NCI-H82 treated with DMSO at 0.1 percent for 48 hours (cell line): Measurements from ENCODE around the gene CACNG6.

ENCODE experiments used
- DNase-seq: peaks from one replicate; lab custom pipeline; 2025; ENCODE audit not compliant: unreplicated experiment; lab: John Stamatoyannopoulos, UW

The CACNG6 gene

DNA sequence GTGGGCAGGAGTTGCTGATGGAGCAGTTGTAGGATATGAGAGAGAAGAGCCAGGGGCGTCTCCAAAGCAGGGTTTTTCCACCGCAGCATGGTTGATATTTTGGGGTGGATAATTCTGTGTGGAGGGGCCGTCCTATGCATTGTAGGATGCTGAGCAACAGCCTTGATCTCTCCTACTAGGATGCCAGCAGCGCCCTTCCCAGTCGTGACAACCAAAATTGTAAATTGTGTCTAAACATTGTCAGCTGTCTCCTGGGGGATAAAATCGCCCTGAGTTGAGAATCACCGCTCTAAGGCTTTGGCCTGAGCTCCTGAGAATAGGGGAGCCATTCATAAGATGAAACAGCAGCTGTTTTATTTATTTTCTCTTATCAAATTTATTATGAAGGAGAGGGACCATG is 24.5 kb upstream of the CACNG6 start:
- no peak for DNase-seq

DNA sequence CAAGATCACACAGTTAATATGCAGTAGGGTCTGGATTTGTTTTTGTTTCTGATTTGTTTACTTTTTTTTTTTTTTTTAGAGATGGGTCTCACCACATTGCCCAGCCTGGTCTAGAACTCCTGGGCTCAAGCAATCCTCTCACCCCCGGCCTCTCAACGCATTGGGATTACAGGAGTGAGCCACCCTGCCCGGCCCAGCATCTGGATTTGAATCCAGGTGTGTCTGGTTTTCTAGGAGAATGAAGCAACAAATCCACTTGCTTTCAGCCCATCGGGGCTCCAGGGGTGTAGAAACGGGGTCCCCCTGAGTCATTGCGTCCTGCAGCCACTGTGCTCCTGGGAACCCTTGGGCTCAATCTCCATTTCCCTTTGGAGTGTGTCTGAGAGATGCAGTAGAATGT is 22.1 kb upstream of the CACNG6 start:
- no peak for DNase-seq

DNA sequence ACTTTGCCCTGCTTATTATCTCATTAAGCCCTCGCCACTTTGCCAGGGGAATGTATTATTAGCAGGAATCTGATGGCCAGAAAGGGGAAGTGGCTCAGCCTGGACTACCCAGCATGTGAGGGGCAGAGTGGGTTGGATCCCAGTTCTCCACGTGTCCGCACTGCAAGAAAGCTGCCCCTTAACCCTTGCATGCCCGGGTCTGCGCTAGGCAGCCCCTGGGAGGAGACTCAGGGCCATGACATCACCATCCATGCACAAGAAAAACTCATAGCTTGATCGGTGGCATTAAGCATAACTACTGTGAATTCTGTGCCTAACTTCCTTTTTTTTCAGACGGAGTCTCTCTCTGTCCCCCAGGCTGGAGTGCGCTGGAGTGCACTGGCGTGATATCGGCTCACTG is 19.8 kb upstream of the CACNG6 start:
- DNase-seq: no peak

DNA sequence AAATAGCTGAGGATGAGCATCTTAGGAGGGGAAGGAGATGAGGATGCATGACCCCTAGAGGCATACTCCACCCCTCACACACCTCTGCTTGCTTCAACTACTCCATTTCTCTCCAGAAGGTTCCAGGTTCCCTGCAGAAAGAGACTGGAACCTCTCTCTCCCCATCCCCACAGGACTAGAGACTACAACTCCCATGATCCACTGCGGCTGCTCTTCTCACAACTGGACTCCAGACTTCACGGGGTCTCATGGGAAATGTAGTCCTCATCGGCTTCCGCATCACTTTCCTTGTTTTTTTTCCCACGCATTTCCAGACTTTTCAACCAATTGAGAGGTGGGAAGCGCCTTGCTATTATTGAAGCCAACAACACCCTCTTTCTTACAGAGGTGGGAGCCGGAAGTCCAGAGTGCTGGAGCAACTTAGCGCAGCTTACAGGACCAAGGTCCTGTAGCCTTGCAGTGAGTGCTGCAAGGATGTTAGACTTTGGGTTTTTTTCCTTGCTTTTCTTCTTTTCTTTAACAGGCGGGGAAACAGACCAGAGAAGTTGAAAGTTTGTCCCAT is 13.9 kb upstream of the CACNG6 start:
- DNase-seq: peak; percentile 58

DNA sequence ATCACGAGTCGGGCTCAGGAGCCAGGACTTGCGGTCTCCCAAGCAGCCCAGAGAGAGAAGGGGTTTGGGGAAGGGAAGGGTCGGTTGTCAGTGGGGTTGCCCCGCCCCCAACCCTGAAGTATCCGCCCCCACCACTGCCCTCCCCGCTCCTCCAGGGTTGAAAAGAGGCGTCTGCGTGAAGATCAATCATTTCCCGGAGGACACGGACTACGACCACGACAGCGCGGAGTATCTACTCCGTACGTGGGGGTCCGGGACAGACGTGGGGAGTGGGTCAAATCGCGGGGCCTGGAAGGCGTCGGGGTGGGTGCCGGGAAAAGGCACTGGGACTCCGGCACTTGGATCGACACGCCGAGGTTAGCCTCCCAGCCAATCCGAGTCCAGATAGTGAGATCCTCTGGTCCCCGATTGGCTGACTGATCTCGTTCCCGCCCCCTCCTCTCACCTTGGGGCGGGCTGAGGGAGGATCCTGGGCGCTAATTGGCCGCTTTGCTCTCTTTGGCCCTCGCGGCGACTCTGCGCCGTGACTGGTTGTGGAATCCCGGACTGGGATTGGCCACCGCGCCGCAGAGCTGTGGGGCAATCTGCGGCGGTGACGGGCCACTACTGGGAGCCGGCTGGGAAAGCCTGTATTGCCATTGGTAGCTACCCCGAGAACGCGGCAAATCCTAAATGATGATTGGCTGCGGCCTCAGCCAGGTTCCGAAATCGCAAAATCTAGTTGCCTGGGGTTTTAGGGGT is 13.3 kb upstream of the CACNG6 start:
- no peak for DNase-seq

DNA sequence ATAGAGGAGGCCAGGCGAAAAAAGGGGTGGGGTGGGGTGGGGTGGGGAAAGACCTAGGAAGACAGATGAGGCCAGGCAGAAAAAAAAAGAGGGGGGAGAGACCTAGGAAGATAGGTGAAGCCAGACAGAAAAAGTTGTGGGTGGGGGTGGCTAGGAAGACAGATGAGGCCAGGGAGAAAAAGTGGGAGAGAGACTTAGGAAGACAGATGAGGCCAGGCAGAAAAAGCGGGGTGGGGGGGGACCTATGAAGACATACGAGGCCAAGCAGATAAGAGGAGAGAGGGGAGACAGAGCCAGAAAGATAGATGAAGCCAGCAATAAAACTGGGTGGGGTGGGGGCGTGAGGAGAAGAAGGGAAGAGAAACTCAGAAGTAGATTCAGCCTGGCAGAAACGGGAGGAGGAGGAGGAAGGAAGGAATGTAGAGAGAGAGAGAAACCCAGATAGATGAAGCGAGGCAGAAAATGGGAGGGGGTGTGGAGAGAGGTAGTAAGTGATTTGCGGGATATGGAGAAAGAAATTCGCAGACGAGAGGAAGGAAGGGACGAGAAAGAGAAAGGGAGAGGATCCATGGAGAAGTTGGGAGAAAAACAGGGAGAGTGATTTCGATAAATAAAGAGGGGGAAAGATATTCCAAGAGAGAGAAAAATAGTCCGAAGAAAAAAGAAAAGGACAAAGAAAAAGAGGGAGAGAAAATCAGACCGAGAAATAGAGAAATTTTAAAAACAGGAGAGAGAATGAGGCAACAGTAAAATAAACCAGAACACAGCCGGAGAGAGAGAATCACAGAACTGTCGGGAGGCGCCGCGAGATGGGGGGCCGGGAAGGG is 12.2 kb upstream of the CACNG6 start:
- DNase-seq: no peak

DNA sequence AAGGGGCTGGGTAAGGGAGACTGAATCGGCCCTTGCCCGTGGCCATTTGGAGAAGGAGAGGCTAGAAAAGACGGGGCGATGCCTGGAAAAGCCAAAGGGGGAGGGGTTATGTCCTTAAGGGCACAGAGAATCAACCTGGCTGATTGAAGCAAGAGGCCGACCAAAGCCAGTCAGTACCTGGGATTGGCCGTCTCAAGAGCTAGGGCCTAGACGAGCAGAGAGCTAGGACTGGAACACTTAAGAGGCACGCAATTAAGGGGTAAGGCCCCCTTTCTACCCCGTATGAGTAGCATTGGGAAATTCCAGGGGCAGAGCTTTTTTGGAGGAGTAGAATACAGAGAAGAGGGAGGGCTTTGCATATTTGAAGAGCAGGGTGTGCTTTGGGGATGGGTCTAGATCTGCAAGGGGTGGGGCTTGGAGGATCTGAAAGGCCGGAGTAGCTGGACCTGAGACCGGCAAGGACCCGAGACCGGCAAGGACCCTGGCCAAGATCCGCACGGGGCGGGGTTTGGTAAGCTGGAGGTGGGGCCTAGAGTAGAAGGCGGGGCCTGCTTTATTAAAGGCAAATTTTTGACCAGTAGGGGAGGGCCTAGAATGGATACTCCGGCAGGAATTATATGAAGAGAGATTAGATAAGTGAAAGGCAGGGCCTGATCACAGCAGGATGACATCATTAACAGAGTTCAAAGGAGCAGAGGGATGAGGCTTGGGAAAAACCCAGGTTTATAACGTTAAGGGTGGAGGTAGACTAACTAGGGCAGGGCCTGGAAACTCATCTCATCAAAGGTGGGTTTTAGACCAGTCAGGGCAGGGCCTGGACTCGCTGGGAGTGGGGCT is 10.7 kb upstream of the CACNG6 start:
- DNase-seq: no peak

DNA sequence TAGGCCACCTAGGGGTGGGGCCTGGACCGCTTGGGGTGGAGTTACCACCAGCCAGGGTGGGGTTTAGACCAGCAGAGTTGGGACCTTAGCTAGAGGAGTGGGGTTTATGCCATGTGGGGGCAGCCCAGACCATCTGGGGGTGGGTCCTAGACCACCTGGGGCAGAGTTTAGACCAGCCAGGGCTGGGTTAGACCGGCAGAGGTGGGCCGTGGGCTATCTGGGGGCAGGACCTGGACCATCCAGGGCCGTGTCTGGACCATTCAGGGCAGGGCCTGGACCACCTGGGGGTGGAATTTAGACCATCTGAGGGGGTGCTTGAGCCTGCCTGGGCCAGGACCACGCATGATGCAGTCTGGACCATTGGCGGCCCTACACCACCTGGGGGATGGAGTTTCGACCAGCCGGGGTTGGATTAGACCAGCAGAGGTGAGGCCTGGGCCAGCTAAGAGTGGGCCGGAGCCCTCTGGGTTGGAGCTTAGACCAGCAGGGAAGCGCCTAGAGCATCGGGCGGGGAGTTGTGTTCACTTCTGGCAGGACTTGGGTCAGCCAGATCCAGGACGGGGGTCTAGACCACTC is 10.0 kb upstream of the CACNG6 start:
- no peak for DNase-seq

DNA sequence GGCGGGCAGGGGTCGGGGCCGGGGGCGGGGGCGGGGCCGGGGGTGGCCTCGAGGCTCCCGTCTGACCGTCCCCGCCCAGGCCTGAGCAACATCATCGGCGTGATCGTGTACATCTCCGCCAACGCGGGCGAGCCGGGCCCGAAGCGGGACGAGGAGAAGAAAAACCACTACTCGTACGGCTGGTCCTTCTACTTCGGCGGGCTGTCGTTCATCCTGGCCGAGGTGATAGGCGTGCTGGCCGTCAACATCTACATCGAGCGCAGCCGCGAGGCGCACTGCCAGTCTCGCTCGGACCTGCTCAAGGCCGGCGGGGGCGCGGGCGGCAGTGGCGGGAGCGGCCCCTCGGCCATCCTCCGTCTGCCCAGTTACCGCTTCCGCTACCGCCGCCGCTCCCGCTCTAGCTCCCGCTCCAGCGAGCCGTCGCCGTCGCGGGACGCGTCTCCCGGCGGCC is 9.4 kb upstream of the CACNG6 start:
- no peak for DNase-seq

DNA sequence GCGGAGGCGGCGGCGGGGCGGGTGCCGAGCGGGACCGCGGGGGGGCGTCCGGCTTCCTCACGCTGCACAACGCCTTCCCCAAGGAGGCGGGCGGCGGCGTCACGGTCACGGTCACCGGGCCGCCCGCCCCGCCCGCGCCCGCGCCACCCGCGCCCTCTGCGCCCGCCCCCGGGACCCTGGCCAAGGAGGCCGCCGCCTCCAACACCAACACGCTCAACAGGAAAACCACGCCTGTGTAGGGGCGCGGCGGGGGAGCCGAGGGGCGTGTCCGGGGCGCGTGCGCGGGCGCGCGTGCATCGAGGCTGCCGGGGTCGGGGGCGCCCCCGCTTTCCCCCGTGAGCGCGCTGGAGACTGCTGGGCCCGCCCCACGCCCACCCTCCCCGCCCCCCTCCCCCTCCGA is 8.8 kb upstream of the CACNG6 start:
- DNase-seq: no peak

DNA sequence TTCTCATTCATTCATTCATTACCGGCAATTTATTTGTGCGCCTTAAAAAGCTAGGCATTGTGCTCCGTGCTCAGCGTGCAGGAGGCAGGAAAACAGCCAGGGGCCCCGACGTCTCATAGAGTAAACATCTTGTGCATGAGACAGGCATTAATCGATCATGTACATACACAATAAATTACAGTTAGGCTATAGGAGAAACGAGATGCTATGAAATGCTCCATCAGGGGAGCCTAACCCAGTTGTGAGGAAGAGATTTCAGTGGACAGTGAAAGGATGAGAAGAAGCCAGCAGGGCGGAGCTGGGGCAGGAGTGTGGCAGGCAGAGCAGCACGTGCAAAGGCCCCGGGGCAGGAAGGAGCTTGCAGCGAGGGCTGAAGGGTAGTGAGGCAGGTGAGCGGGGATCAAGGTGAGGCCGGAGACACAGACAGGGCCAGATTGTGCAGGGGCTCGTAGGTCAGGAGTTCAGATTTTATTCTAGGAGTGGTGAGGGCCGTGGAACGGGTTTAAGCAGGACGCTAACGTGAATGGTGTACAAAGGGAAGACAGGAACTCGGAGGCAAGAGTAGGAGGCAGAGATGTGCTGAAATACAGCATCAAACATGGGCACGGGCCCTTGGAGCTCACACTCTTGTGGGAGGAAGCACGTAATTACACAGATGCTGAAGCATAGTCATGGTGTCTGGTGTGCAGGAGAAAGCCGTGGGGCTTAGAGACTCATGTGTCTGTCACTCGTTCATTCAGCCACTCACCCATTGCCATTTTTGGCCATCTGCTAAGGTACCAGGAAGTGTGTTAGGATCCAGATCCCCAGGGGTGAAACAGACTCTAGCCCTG is 7.8 kb upstream of the CACNG6 start:
- no peak for DNase-seq

DNA sequence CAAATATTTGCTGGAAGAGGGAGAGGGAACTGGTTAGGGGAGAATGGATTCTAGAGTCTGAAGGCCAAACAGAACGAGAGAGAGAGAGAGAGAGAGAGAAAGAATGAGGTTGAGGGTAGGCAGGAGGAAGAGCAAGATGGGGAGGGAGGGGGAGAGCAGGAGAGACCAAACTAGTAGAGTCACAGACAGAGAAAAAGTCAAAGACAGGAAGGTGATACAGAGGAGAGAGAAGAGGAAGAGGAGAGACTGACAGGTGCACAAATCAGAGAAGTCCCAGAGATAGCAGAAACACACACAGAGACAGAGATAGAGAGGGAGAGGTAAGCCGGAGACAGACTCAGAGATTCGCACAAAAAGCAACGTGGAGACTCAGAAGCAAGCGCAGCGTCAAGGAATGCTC is 5.6 kb upstream of the CACNG6 start:
- DNase-seq: no peak

DNA sequence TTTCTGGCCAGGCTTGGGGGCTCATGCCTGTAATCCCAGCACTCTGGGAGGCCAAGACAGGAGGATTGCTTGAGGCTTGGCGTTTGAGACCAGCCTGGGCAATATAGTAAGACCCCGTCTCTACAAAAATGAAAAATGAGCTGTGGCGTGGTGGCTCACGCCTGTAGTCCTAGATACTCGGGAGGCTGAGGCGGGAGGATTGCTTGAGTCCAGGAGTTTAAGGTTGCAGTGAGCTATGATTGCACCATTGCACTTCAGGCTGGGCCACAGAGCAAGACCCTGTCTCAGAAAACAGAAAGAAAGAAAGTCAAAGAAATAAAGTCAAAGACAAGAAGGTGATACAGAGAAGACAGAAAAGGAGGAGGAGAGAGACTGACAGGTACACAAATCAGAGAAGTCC is 2.5 kb upstream of the CACNG6 start:
- DNase-seq: no peak

DNA sequence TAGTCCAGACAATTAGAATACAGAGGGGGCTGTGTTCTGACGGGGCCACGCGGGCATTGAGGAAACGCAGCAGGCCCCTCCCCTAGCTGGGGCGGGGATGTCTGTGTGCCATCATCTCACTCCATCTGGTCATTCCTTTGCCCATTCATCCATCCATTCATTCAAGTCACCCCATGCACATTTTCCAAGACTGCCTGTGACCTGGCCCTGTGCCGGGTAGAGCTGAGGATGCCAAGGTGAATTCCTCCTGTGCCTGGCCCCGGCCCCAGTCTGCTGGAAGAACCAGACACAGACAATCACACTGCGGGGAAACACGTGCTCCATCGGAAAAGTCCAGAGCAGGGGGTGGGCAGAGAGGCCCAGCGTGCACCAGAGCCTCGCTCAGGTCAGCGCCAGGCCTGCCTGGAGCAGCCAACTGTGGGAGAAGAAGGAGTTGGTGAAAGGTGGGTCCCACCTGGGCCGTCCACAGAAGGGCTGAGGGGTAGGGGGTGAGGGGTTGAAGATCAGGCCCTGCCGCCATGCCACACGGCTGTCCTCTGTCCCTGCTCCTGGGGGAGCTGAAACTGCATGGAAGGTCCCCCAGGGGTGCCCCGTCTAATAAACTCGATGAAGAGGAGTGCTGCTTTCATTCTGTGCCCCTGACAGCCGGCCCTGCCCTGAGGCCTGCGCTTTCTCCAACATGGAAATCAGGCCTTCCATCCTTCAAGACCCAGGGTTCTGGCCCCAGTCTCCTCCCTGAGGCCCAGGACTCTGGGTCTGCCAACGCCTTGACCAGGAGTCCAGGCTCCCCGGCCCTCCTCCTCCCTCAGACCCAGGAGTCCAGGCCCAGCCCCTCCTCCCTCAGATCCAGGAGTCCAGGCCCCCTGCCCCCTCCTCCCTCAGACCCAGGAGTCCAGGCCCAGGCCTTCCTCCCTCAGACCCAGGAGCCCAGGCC is 1.6 kb upstream of the CACNG6 start:
- DNase-seq: no peak

DNA sequence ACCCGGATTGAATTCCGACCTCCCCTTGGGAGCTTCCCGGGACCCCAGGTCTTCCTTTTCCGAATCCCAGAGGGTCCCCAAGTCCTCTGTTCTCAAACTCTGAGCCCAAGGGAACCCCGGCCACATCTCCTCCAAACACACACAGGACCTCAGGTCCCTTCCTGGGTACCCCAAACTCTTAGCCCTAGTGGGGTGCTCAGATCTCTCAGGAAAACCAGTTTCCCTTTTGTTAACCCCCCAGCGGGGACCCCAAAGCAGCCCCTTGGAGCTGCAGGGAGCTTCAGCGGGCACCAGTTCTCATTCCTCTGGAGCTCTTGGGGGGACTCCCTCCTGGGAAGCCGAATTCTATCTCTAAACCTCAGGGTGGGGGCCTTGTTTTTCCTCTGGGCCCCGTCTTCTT is 774 bp downstream of the CACNG6 start:
- no peak for DNase-seq

DNA sequence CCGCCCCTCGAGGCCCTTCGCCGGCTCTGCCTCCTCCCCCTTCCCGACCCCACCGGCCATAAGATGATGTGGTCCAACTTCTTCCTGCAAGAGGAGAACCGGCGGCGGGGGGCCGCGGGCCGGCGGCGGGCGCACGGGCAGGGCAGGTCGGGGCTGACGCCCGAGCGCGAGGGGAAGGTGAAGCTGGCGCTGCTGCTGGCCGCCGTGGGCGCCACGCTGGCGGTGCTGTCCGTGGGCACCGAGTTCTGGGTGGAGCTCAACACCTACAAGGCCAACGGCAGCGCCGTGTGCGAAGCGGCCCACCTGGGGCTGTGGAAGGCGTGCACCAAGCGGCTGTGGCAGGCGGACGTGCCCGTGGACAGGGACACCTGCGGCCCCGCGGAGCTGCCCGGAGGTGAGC is 1.4 kb downstream of the CACNG6 start:
- no peak for DNase-seq

DNA sequence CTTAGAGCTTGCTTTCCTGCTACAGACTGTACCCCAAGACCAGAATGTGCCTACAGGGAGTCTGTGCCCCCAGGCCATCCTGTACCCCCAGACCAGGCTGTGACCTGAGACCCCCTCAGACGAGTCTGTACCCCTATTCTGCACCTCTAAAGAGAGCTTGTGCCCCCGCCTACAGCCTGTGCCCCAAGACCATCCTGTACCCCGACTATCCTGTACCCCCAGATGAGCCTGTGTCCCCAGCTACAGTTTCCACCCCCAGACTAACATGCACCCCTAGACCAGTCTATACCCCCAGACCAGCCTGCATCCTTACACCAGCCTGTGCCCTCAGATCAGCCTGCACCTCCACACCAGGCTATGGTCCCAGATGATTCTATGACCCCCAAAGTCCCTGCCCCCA is 2.0 kb downstream of the CACNG6 start:
- no peak for DNase-seq

DNA sequence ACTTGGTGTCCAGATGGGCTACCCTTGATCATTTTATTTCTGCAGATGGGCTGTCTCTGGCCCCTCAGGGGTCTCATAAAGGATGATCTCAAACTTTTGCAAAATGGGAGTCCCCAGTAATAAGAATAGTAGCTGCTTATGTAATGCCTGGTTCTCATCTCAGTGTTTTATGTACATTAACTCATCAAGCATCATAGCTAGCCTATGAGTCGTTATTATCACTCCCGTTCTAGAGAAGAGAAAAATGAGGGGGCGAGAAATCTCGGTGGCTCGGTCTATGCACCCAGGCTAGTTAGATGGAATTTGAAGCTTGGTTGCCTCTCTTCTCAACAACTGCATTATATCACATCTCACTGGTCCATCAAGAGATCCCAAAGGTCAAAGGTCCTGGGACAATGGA is 3.4 kb downstream of the CACNG6 start:
- DNase-seq: no peak

DNA sequence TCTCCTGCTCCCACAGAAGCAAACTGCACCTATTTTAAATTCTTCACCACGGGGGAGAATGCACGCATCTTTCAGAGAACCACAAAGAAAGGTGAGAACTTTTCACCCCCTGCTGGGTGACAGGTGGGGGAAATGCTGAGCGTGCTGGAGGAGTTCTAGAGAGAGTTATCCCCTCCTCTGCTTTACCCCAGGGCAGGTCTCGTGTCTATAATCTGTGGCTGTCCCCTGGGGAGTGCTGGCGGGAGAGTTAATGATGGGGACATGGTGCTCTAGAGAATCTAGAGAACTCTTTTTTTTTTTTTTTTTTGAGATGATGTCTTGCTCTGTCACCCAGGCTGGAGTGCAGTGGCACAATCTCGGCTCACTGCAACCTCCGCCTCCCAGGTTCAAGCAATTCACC is 6.8 kb downstream of the CACNG6 start:
- no peak for DNase-seq
